Right cardiac atrium (tissue), 5 donors: ENCODE results near the gene AMN1. TPM values are rescaled to one million over a fixed set of nuclear protein-coding genes. Genes with fewer than 3 reads are reported as not detected.
A peak's percentile ranks its signal among the peaks of the same experiment; 100 is the strongest.
"Not testable (repeated sequence)": the region's sequence is repeated elsewhere in the genome, so short reads cannot be mapped to it uniquely, and the experiment has no call there.

ENCODE experiments used
- ATAC-seq, 2 donors: fragments of 200-7000 bp; cut with Tn5 transposase; one replicate each; pipeline versions ENCODE4 v1.8.0 to v1.9.1; 2020; ENCODE audit warnings: moderate library complexity in 2 of 2, mild to moderate bottlenecking in 1 of 2
- DNase-seq, 3 donors: peaks; one replicate each; pipeline ENCODE4 v3.0.0-alpha.2; 2020
- H3K27ac ChIP-seq: one replicate; pipeline ENCODE4 v1.5.1; 2013; ENCODE audit warnings: mild to moderate bottlenecking, low read length, control low read depth, moderate library complexity
- H3K27me3 ChIP-seq: one replicate; pipeline ENCODE4 v1.6.1; 2013; ENCODE audit not compliant: control insufficient read depth, insufficient read depth
- H3K4me1 ChIP-seq: one replicate; pipeline ENCODE4 v1.6.1; 2013; ENCODE audit warnings: low read length; ENCODE audit not compliant: control insufficient read depth, insufficient read depth
- H3K4me3 ChIP-seq: one replicate; pipeline ENCODE4 v1.5.1; 2013; ENCODE audit warnings: low read length, control low read depth
- H3K9me3 ChIP-seq: one replicate; pipeline ENCODE4 v1.6.1; 2013; ENCODE audit warnings: low read length; ENCODE audit not compliant: control insufficient read depth
- WGBS: extraction: QIAGEN DNeasy Blood & Tissue Kit; methylation state at CpG from one replicate; pipeline ENCODE4 v1.1.7; 2013; 5-methylcytosine and 5-hydroxymethylcytosine counted together
- intact Hi-C, 4 donors: fragments of 100-400 bp; cut with DNase I; formaldehyde crosslinking; loops; one replicate each; pipeline versions ENCODE4 v1.11.0 to v1.14.0; 2022 to 2023
- polyA plus RNA-seq: library from polyadenylated mRNA; stranded (reverse); fragments of 200-250 nt; gene quantifications from one replicate; pipeline ENCODE4 v1.2.3, GENCODE V29; 2013
- total RNA-seq, 4 donors: library from RNA; stranded (reverse); fragmentation: NEBNext Ultra II Directional; extraction: Animal tissue kit (Norgen Biotek cat#: 25700); gene quantifications; one replicate each; pipeline ENCODE4 v1.2.1, GENCODE V29; 2021
- donor health status: healthy with polysubstance abuse.
- donor health status: DM: no; HTN: yes; CAD: no.
- donor health status: DM: no; HTN: no; CAD: no.
- donor health status: DM: no; HTN: yes; CAD: no; lungs with severe emphysema.
- donor health status: DM: yes; HTN: yes; CAD: no.

The AMN1 gene
- total and polyA plus RNA-seq, 5 donors = 9.6 to 13.9 (median 11.0) TPM

- H3K27me3 ChIP-seq, H3K27ac ChIP-seq, H3K4me3 ChIP-seq, intact Hi-C loops, H3K4me1 ChIP-seq, H3K9me3 ChIP-seq, ATAC-seq: not testable (repeated sequence)
- WGBS = 83% methylated on average over 15 of the region's 15 CpGs
- DNase-seq = peak in 1 of 3 donors; percentile 18
These were observed 5.0 kb upstream of the AMN1 start for GRCh38 chr12:31733549-31734432.

DNA sequence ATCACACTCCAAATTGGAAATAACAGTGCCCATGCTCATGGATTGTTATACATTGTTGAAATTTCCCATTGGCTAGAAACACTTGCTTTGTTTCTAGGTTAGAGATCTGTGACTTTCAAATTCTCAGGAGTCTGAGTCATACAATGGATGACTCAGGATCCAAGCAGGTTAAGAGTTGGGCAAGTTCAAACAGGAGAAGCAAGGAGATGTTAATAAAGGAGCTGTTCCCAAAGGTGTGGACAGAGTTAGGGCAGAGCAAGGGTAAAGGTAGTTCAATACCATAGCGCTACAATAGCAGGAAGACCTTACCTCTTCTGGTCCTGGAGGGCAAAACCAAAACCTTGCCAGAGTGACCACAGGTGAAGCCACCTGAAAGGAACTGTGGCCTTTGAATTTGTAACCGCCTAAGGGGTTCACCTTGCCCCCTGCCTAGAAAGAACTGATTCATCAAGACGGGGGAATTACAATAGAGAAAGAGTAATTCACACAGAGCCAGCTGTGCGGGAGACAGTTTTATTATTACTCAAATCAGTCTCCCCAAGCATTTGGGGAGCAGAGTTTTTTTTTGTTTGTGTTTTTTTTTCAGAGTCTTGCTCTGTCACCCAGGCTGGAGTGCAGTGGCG is 4.2 kb upstream of the AMN1 start:
- ATAC-seq (no peak), DNase-seq (no peak)
- Histone ChIP-seq H3K9me3 (no peaks in the 10 kb centered on the region), H3K4me1 (peaks cover 6% of the 10 kb centered on the region), H3K4me3 (no peak overlapping the region), H3K27ac (peak overlapping the region; percentile 61), H3K27me3 (no peaks in the 10 kb centered on the region)
- intact Hi-C loops = no loop called here
- WGBS = 90% methylated on average over 5 of the region's 5 CpGs

DNA sequence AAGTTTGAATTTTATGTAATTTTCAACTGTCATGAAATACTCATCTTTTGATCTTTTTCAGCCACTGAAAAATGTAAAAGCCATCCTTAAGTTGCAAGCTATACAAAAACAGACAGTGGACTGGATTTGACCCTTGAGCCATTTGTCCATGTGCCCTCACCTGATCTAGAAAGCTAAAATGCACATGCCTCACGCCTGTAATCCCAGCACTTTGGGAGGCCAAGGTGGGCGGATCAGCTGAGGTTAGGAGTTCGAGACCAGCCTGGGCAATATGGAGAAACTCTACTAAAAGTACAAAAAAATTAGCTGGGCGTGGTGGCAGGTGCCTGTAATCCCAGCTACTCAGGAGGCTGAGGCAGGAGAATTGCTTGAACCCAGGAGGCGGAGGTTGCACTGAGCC is 2.4 kb upstream of the AMN1 start:
- WGBS = 96% methylated on average over 5 of the region's 5 CpGs
- H3K27me3 ChIP-seq, H3K4me3 ChIP-seq, H3K4me1 ChIP-seq, DNase-seq, H3K9me3 ChIP-seq, intact Hi-C loops, ATAC-seq: not testable (repeated sequence)
- H3K27ac ChIP-seq = peak overlapping the region; percentile 88

DNA sequence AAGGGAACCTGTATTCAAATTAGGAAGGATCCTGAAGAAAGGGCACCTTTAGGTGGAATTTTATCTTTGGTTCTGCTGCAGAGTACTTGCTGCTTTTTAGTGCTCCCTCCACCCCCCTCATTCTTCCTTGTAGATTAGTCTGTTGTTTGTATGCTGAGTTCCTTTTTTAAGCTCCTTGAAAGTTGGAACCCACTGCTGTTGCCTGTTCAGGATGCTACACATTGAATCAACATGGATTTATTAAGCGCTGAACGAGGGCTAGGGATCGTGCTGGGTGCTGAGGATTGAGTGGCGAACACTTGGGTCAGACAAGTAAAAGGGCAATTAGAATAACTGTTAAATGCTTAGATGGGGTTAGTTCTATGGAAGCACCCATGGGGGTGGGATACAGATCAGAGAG is 884 bp upstream of the AMN1 start:
- H3K27ac ChIP-seq = peak overlapping the region; percentile 100
- H3K27me3 ChIP-seq = no peaks in the 10 kb centered on the region
- WGBS = 92% methylated on average over 4 of the region's 4 CpGs
- peaks cover 6% of the 10 kb centered on the region for H3K4me1 ChIP-seq
- intact Hi-C loops = no loop called here
- no peaks in the 10 kb centered on the region for H3K9me3 ChIP-seq
- H3K4me3 ChIP-seq = peak overlapping the region; percentile 95
- DNase-seq (no peak), ATAC-seq (no peak)

- Histone ChIP-seq H3K9me3 (no peaks in the 10 kb centered on the region), H3K27ac (peak overlapping the region; percentile 100), H3K4me3 (peak overlapping the region; percentile 95), H3K27me3 (no peaks in the 10 kb centered on the region), H3K4me1 (peaks cover 6% of the 10 kb centered on the region)
- DNase-seq = peak in 2 of 3 donors; percentile 55 to 72
- WGBS = under 1% methylated on average over 22 of the region's 22 CpGs
- peak; percentile 25 to 31 for ATAC-seq
- intact Hi-C loops = no loop called here
These were observed 418 bp downstream of the AMN1 start for GRCh38 chr12:31728289-31728916.

DNA sequence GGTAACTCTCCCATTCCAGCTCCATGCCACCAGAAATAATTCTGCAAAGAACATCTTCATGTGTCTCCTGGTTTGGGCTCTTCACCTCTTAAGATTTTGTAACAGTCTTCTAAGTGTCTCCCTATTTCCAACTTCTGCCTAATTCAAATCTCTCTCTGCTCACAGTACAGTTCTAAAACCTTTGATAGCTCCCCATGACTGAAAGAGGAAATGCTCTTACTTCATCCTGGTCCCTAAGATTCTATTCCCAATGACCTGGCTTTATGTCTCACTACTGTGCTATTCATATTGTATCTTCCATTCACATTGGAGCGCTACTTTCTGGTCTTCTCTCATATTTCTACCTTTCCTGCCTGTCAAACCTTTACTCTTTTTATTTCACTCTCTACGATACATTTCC is 1.6 kb downstream of the AMN1 start:
- DNase-seq = no peak
- no peak for ATAC-seq
- intact Hi-C loops = no loop called here
- WGBS = 97% methylated on average over 2 of the region's 2 CpGs
- no peaks in the 10 kb centered on the region for H3K9me3 ChIP-seq
- no peak overlapping the region for H3K27ac ChIP-seq
- no peaks in the 10 kb centered on the region for H3K27me3 ChIP-seq
- H3K4me1 ChIP-seq = peaks cover 3% of the 10 kb centered on the region
- no peak overlapping the region for H3K4me3 ChIP-seq

DNA sequence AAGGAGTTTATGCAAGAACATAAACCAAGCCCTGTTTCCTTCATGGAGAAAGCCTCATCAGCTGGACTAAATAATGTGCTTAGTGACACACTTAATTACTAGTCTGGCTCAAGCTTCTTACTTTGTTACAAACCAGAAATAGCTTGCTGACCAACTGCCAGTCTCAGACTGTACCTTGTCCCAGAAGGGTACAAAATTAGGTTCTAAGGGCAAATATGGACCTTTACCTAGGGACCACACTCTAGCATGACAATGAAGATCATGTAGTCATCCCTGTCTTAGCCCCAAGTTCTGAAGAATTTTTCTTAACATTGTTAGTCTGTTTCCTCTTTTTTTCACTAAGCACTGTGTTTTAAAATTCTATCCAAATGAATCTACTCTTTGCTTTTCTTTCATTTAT is 2.2 kb downstream of the AMN1 start:
- ATAC-seq (no peak), DNase-seq (no peak)
- no peaks in the 10 kb centered on the region for H3K27me3 ChIP-seq
- no peak overlapping the region for H3K27ac ChIP-seq
- intact Hi-C loops = no loop called here
- H3K4me1 ChIP-seq = peaks cover 3% of the 10 kb centered on the region
- H3K9me3 ChIP-seq = no peaks in the 10 kb centered on the region
- H3K4me3 ChIP-seq = no peak overlapping the region

- intact Hi-C loops = no loop called here
- no peak for ATAC-seq
- Histone ChIP-seq H3K4me3 (no peak overlapping the region), H3K9me3 (no peaks in the 10 kb centered on the region), H3K4me1 (no peaks in the 10 kb centered on the region), H3K27me3 (no peaks in the 10 kb centered on the region), H3K27ac (no peak overlapping the region)
- whole genome bisulfite sequencing = 93% methylated on average over 2 of the region's 2 CpGs
- DNase-seq = no peak
These were observed 4.3 kb downstream of the AMN1 start for GRCh38 chr12:31724557-31724956.

GRCh38 chr12:31722580-31722979 is 6.2 kb downstream of the AMN1 start:
- DNase-seq (no peak), ATAC-seq (no peak)
- Histone ChIP-seq H3K27me3 (no peaks in the 10 kb centered on the region), H3K9me3 (no peaks in the 10 kb centered on the region), H3K27ac (no peak overlapping the region), H3K4me3 (no peak overlapping the region), H3K4me1 (no peaks in the 10 kb centered on the region)
- intact Hi-C loops = no loop called here
- 97% methylated on average over 2 of the region's 2 CpGs for WGBS

- H3K4me1 ChIP-seq, H3K27me3 ChIP-seq, ATAC-seq, intact Hi-C loops, H3K27ac ChIP-seq, H3K4me3 ChIP-seq, H3K9me3 ChIP-seq, DNase-seq: not testable (repeated sequence)
- WGBS = 96% methylated on average over 15 of the region's 15 CpGs
These were observed 10.2 kb downstream of the AMN1 start for GRCh38 chr12:31718542-31719198.

- H3K9me3 ChIP-seq, ATAC-seq, DNase-seq, H3K27me3 ChIP-seq, H3K4me1 ChIP-seq, intact Hi-C loops, H3K27ac ChIP-seq, H3K4me3 ChIP-seq: not testable (repeated sequence)
- 99% methylated on average over 4 of the region's 4 CpGs for WGBS
These were observed 11.8 kb downstream of the AMN1 start for GRCh38 chr12:31716998-31717397.
